ENCODE data around the gene SPSB3.

DNA sequence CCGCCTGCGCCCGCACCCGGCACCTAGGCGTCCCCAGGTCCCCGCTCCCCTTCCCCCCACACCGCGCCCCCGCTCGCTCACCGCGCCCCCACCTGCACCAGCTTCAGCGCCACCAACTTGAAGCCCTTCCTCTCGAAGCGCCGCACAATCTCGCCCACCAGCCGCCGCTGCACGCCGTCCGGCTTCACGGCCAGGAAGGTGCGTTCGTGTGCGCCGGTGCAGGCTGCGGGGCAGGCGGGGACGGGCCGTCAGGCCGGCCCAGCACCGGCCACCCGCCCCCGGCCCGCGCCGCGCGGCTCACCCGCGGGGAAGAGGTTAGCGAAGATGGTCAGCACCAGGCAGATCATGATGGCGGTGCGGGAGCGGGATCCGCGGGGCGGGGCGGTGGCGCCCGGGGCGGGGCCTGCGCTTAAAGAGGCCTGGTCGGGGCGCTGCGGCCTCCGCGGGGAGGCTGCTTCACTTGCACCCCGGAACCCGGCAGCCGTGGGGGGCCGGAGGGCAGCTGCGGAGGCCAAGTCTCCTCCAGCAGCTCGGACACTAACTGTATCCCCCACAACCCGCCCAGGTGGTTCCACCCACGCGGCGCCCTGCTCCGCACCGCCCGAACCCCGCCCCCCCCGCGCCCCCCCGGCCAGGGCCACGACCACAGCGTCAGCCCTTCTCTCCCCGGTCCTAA, 11.0 kb downstream of the SPSB3 start, which contains the start of gene NME3:
- TF ChIP-seq, protein P1, sequence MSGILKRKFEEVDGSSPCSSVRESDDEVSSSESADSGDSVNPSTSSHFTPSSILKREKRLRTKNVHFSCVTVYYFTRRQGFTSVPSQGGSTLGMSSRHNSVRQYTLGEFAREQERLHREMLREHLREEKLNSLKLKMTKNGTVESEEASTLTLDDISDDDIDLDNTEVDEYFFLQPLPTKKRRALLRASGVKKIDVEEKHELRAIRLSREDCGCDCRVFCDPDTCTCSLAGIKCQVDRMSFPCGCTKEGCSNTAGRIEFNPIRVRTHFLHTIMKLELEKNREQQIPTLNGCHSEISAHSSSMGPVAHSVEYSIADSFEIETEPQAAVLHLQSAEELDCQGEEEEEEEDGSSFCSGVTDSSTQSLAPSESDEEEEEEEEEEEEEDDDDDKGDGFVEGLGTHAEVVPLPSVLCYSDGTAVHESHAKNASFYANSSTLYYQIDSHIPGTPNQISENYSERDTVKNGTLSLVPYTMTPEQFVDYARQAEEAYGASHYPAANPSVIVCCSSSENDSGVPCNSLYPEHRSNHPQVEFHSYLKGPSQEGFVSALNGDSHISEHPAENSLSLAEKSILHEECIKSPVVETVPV (CRISPR knock-in tag; IDR thresholded peaks at IDR 0.05) = no peak
- no peak for TF ChIP-seq ZNF565 (CRISPR knock-in tag; conservative IDR thresholded peaks at IDR 0.05; ENCODE audit: low read depth)
- TF ChIP-seq ZC3H10 (CRISPR knock-in tag; IDR thresholded peaks at IDR 0.05) = no peak
- TF ChIP-seq PPARA (CRISPR knock-in tag; IDR thresholded peaks at IDR 0.05; ENCODE audit: borderline replicate concordance) = no peak
- TF ChIP-seq SNAI2 (CRISPR knock-in tag; IDR thresholded peaks at IDR 0.05) = no peak
- TF ChIP-seq PATZ1 (CRISPR knock-in tag; IDR thresholded peaks at IDR 0.05; ENCODE audit: borderline replicate concordance) = no peak
- TF ChIP-seq POU6F1 (CRISPR knock-in tag; IDR thresholded peaks at IDR 0.05; ENCODE audit: borderline replicate concordance, low read depth) = no peak
- TF ChIP-seq ZFP30 (CRISPR knock-in tag; IDR thresholded peaks at IDR 0.05) = no peak
- TF ChIP-seq CSDC2 (CRISPR knock-in tag; IDR thresholded peaks at IDR 0.05) = no peak
- no peak for TF ChIP-seq TCF4 (CRISPR knock-in tag; IDR thresholded peaks at IDR 0.05; ENCODE audit: borderline replicate concordance)

Data from SK-N-SH treated with all-trans-retinoic acid at 6 μM for 48 hours (cell line).